Uterus (tissue), 4 donors: ENCODE results near the gene GRK3. TPM values are rescaled to one million over a fixed set of nuclear protein-coding genes. Genes with fewer than 3 reads are reported as not detected.

ENCODE experiments used
- DNase-seq, 2 donors: peaks; one replicate each; pipeline ENCODE4 v3.0.0-alpha.2; 2019 to 2020
- H3K27ac ChIP-seq, 2 donors: fragments of 200-600 bp; sonication (generic); 1 replicate in 1 of 2; 2 replicates in 1 of 2; pipeline ENCODE4 v1.5.1; 2016 to 2018
- H3K27me3 ChIP-seq, 2 donors: fragments of 200-600 bp; sonication (generic); one replicate each; pipeline ENCODE4 v1.5.1; 2018 to 2019; ENCODE audit warnings: control low read depth in 1 of 2
- H3K36me3 ChIP-seq, 2 donors: fragments of 200-600 bp; sonication (generic); one replicate each; pipeline ENCODE4 v1.5.1; 2019; ENCODE audit warnings: control low read depth in 1 of 2
- H3K4me1 ChIP-seq, 2 donors: fragments of 200-600 bp; sonication (generic); one replicate each; pipeline ENCODE4 v1.5.1; 2018 to 2019; ENCODE audit warnings: control low read depth in 1 of 2
- H3K4me3 ChIP-seq, 2 donors: fragments of 200-600 bp; sonication (generic); 1 replicate in 1 of 2; 2 replicates in 1 of 2; pipeline ENCODE4 v1.5.1; 2018 to 2019; ENCODE audit warnings: mild to moderate bottlenecking in 1 of 2
- H3K9me3 ChIP-seq, 2 donors: fragments of 200-600 bp; sonication (generic); one replicate each; pipeline ENCODE4 v1.5.1; 2019; ENCODE audit warnings: control low read depth in 1 of 2
- POLR2A ChIP-seq, 2 donors: fragments of 450-650 bp; IDR thresholded peaks; one replicate each; pipeline ENCODE4 v1.6.1; 2016; ENCODE audit warnings: antibody characterized with exemption in 2 of 2, mild to moderate bottlenecking in 1 of 2, moderate library complexity in 1 of 2
- intact Hi-C: fragments of 100-400 bp; cut with DNase I; formaldehyde crosslinking; loops from one replicate; pipeline ENCODE4 v1.15.1; 2023; ENCODE audit warnings: low total_unique reads
- total RNA-seq, 4 donors: library from RNA; depleted of rRNA in 3 of 4; stranded (reverse); fragments of >200 nt in 3 of 4; gene quantifications; one replicate each; pipeline versions ENCODE4 v1.1.0 to v1.2.4, GENCODE V29; 2014 to 2023
- TF ChIP-seq, protein P1 (sequence below), 4 experiments: fragments of 200-600 bp in 2 of 4; fragments of 450-650 bp in 2 of 4; sonication (generic) in 2 of 4; IDR thresholded peaks; one replicate each; pipeline ENCODE4 v1.5.1; 2016 to 2019; ENCODE audit warnings: antibody characterized with exemption in 4 of 4, mild to moderate bottlenecking in 2 of 4, moderate library complexity in 1 of 4
- donor health status: DM: yes; HTN: yes; CAD: no.

The GRK3 gene
- total RNA-seq, 4 donors from 2014 or later: 1.3 to 15.8 (median 8.9) TPM

DNA sequence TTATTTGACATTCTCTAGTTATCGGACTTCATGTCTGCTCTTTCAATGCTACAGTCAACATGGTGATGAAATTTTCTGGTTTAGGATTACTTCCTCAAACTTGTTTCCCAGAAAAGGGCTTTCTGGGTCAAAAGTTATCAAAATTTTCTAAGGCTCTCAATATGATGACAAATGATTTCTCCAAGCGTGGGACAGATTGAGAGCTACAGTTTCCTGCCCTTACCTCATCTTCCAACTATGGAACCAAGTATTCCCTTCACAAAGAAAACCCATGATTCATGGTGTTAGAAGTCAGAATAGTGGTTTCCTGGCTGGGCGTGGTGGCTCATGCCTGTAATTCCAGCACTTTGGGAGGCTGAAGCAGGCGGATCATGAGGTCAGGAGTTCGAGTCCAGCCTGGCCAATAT, 195.4 kb downstream of the GRK3 start:
- no peak for DNase-seq
- Histone ChIP-seq H3K27ac (no peak overlapping the region), H3K36me3 (no peaks in the 10 kb centered on the region), H3K4me1 (no peaks in the 10 kb centered on the region), H3K4me3 (no peak overlapping the region), H3K27me3 (no peaks in the 10 kb centered on the region), H3K9me3 (no peaks in the 10 kb centered on the region)
- intact Hi-C loops: no loop called here
- no peak for TF ChIP-seq POLR2A (IDR thresholded peaks at IDR 0.05)
- TF ChIP-seq, protein P1, sequence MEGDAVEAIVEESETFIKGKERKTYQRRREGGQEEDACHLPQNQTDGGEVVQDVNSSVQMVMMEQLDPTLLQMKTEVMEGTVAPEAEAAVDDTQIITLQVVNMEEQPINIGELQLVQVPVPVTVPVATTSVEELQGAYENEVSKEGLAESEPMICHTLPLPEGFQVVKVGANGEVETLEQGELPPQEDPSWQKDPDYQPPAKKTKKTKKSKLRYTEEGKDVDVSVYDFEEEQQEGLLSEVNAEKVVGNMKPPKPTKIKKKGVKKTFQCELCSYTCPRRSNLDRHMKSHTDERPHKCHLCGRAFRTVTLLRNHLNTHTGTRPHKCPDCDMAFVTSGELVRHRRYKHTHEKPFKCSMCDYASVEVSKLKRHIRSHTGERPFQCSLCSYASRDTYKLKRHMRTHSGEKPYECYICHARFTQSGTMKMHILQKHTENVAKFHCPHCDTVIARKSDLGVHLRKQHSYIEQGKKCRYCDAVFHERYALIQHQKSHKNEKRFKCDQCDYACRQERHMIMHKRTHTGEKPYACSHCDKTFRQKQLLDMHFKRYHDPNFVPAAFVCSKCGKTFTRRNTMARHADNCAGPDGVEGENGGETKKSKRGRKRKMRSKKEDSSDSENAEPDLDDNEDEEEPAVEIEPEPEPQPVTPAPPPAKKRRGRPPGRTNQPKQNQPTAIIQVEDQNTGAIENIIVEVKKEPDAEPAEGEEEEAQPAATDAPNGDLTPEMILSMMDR (IDR thresholded peaks at IDR 0.05): no peak

DNA sequence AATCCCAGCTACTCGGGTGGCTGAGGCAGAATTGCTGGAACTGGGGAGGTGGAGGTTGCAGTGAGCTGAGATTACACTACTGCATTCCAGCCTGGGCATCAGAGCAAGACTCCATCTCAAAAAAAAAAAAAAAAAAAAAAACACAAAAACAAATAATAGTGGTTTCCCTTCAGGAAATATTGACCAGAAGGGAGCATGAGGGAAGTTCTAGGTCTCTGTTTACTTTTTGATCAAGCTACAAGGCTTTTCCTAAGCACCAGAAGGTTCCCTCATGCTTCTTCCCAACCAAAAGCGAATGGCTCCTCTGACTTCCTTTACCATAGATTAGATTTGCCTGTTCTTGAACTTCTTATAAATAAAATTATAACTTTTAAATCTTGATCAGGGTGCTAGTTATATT, 195.8 kb downstream of the GRK3 start:
- Histone ChIP-seq H3K9me3 (no peaks in the 10 kb centered on the region), H3K4me3 (no peak overlapping the region), H3K27me3 (no peaks in the 10 kb centered on the region), H3K4me1 (no peaks in the 10 kb centered on the region), H3K27ac (no peak overlapping the region), H3K36me3 (no peaks in the 10 kb centered on the region)
- TF ChIP-seq, protein P1 (IDR thresholded peaks at IDR 0.05): no peak
- intact Hi-C loops: no loop called here
- no peak for DNase-seq

DNA sequence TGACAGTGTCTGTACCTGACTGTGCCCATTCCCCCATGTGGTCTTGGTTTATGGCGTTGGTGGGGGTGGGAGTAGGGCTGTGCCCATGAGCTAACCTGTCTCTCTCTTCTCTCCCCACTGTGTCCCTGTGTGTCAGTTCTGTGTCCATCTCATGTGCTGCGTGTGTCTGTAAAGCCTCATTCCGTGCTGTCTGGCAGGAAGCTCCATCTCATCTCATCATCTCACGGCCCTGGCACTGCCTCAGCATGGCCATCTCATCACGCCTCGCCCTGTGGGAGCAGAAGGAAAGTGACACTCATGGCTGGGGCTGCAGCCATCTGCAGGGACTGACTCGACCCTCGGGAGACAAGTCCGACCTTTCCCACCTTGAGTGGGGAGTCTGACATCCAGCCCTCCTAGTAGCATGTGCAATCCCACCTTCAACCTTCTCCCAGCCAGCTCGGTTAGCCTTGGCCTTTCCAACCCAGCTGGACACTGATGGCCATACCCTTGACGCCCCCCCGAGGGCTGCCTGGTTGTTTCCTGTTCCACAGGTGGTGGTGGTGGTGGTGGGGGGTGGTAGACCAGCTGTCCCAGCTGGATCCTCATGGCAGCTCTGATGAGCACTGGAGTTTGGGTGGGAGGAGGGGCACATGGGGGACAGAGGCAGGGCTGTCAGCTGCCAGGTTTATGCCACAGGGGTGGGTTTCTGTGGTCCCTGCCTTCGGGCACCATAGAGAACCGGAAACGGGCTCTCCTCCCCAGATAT, 196.5 kb downstream of the GRK3 start:
- Histone ChIP-seq H3K27ac (no peak overlapping the region), H3K27me3 (no peaks in the 10 kb centered on the region), H3K4me3 (no peak overlapping the region), H3K9me3 (no peaks in the 10 kb centered on the region), H3K4me1 (no peaks in the 10 kb centered on the region), H3K36me3 (no peaks in the 10 kb centered on the region)
- no peak for DNase-seq
- intact Hi-C loops: no loop called here
- TF ChIP-seq, protein P1 (IDR thresholded peaks at IDR 0.05): no peak
- TF ChIP-seq POLR2A (IDR thresholded peaks at IDR 0.05): no peak

- H3K36me3 ChIP-seq: no peaks in the 10 kb centered on the region
- H3K27me3 ChIP-seq: no peaks in the 10 kb centered on the region
- H3K27ac ChIP-seq: no peak overlapping the region
- intact Hi-C loops: no loop called here
- H3K4me1 ChIP-seq: no peaks in the 10 kb centered on the region
- TF ChIP-seq, protein P1 (IDR thresholded peaks at IDR 0.05): no peak
- TF ChIP-seq POLR2A (IDR thresholded peaks at IDR 0.05): no peak
- no peaks in the 10 kb centered on the region for H3K9me3 ChIP-seq
- no peak overlapping the region for H3K4me3 ChIP-seq
- DNase-seq: no peak
Observed at GRCh38 chr22:25762147-25762546, 197.7 kb downstream of the GRK3 start.

DNA sequence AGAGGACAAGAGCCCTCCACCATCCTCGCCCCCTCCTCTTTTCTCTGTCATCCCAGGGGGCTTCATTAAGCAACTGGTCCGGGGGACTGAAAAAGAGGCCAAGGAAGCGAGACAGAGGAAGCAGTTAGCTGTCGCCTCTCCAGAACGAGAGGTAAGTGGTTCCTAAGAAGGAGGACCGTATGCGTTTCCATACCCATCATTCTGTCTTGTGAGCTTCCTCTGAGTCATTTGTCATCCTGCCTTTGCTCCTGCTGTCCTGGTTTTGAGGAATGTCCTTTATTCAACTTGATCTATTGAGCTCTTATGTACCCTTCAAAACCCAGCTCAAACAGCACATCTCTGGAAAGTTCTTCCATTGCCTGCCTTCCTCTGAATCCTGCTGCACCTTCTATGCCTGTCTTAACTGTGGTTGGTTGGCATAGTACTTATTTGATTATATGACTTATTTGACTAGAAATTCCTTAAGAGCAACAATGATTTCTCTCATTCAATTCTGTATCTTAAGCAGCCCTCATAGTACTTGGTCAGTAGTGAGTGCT, 198.8 kb downstream of the GRK3 start:
- DNase-seq: no peak
- no peaks in the 10 kb centered on the region for H3K27me3 ChIP-seq
- H3K4me3 ChIP-seq: no peak overlapping the region
- no peaks in the 10 kb centered on the region for H3K9me3 ChIP-seq
- no peaks in the 10 kb centered on the region for H3K36me3 ChIP-seq
- no peak for TF ChIP-seq POLR2A (IDR thresholded peaks at IDR 0.05)
- TF ChIP-seq, protein P1 (IDR thresholded peaks at IDR 0.05): no peak
- H3K27ac ChIP-seq: no peak overlapping the region
- no peaks in the 10 kb centered on the region for H3K4me1 ChIP-seq
- intact Hi-C loops: no loop called here
